Endothelial cell of umbilical vein (primary cell): ENCODE data around the gene ABL1. TPM values are rescaled to one million over a fixed set of nuclear protein-coding genes. Genes with fewer than 3 reads are reported as not detected.

Experiments
- BruUV-seq: library from RNA; stranded (reverse); fragments of 400-500 nt; replicated peaks from 2 replicates; lab custom pipeline; 2021; lab: Mats Ljungman, UMichigan
- CTCF ChIA-PET: fragments of 300-600, 350-600 bp; sonication (Branson Sonifier 250); formaldehyde crosslinking; loops from one replicate; lab custom pipeline; 2021; ENCODE audit warnings: antibody characterized with exemption, inconsistent platforms; lab: Charles Lee
- POLR2A ChIA-PET: fragments of 300-600, 350-600 bp; sonication (Branson Sonifier 250); formaldehyde crosslinking; loops from one replicate; lab custom pipeline; 2021; ENCODE audit warnings: antibody characterized with exemption, inconsistent platforms; lab: Charles Lee
- DNase-seq: peaks from one replicate; pipeline ENCODE4 v3.0.0-alpha.2; 2011; ENCODE audit warnings: low read depth, low spot score
- FAIRE-seq: peaks from 2 replicates; lab custom pipeline; 2011; peaks lifted over from hg19 to GRCh38; lab: Jason Lieb, UNC
- H2AFZ ChIP-seq: 2 replicates; pipeline ENCODE4 v1.6.0; 2012; ENCODE audit warnings: low read depth, low read length, control low read depth, inconsistent platforms
- H3K27ac ChIP-seq: 2 replicates; pipeline ENCODE4 v1.5.1; 2011; ENCODE audit warnings: low read depth, mild to moderate bottlenecking, control low read depth, low read length, moderate library complexity; ENCODE audit not compliant: insufficient read depth
- H3K27me3 ChIP-seq, 2 experiments: 2 replicates each; pipeline versions ENCODE4 v1.6.0 to v1.6.1; 2011; ENCODE audit warnings: low read length in 2 of 2, mixed read lengths in 1 of 2; ENCODE audit not compliant: control insufficient read depth in 2 of 2, insufficient read depth in 2 of 2
- H3K36me3 ChIP-seq, 2 experiments: 2 replicates in 1 of 2; 3 replicates in 1 of 2; pipeline ENCODE4 v1.5.1; 2011; ENCODE audit warnings: low read length in 2 of 2, mild to moderate bottlenecking in 1 of 2, moderate library complexity in 1 of 2; ENCODE audit not compliant: control insufficient read depth in 2 of 2, insufficient read depth in 2 of 2; ENCODE audit errors: extremely low read depth in 1 of 2
- H3K4me1 ChIP-seq: 3 replicates; pipeline ENCODE4 v1.5.1; 2011; ENCODE audit warnings: mild to moderate bottlenecking, low read length; ENCODE audit not compliant: control insufficient read depth, insufficient read depth; ENCODE audit errors: extremely low read depth
- H3K4me2 ChIP-seq: 2 replicates; pipeline ENCODE4 v1.6.1; 2011; ENCODE audit warnings: low read length, control low read depth, mixed read lengths; ENCODE audit not compliant: insufficient read depth
- H3K4me3 ChIP-seq, 3 experiments: fragments of 200-600 bp in 1 of 3; sonication (generic), shearing (Covaris generic) in 1 of 3; replicated peaks in 1 of 3; 2 replicates each; pipeline ENCODE4 v1.5.1; 2011 to 2016; ENCODE audit warnings: control low read depth in 3 of 3, low read length in 3 of 3, mild to moderate bottlenecking in 2 of 3, inconsistent platforms in 1 of 3, low read depth in 1 of 3, moderate library complexity in 1 of 3; ENCODE audit not compliant: insufficient read depth in 1 of 3
- H3K79me2 ChIP-seq: 2 replicates; pipeline ENCODE4 v1.6.0; 2012; ENCODE audit warnings: low read length, inconsistent platforms; ENCODE audit not compliant: control insufficient read depth, insufficient read depth
- H3K9ac ChIP-seq: replicated peaks from 2 replicates; pipeline ENCODE3; 2011; ENCODE audit warnings: low read length, control low read depth; ENCODE audit not compliant: insufficient read depth; ENCODE audit errors: extremely low read depth
- H3K9me1 ChIP-seq: replicated peaks from 3 replicates; pipeline ENCODE4 v1.6.0; 2011; ENCODE audit warnings: mild to moderate bottlenecking, low read length; ENCODE audit not compliant: control insufficient read depth, insufficient read depth; ENCODE audit errors: extremely low read depth
- H3K9me3 ChIP-seq: replicated peaks from 2 replicates; pipeline ENCODE4 v1.5.1; 2012; ENCODE audit warnings: low read length, inconsistent platforms; ENCODE audit not compliant: control insufficient read depth, insufficient read depth
- H4K20me1 ChIP-seq: replicated peaks from 2 replicates; pipeline ENCODE3; 2011; ENCODE audit warnings: mild to moderate bottlenecking, low read length; ENCODE audit not compliant: control insufficient read depth, insufficient read depth; ENCODE audit errors: extremely low read depth
- CTCF ChIP-seq, 2 donors: IDR thresholded peaks; 1 replicate in 1 of 2; 2 replicates in 1 of 2; pipeline ENCODE4 v1.5.1; 2011; ENCODE audit warnings: low read length in 2 of 2, mild to moderate bottlenecking in 2 of 2, moderate library complexity in 2 of 2, control low read depth in 1 of 2, inconsistent platforms in 1 of 2, low read depth in 1 of 2; ENCODE audit not compliant: insufficient read depth in 1 of 2; ENCODE audit errors: extremely low read depth in 1 of 2
- EZH2 ChIP-seq: IDR thresholded peaks from 2 replicates; pipeline ENCODE4 v1.6.1; 2012; ENCODE audit warnings: borderline replicate concordance, low read depth, mild to moderate bottlenecking, moderate library complexity, low read length, inconsistent platforms; ENCODE audit not compliant: severe bottlenecking
- FOS ChIP-seq: IDR thresholded peaks from 2 replicates; pipeline ENCODE4 v1.6.1; 2011; ENCODE audit warnings: mild to moderate bottlenecking, low read length, moderate library complexity, borderline replicate concordance; ENCODE audit not compliant: insufficient read depth
- GATA2 ChIP-seq: IDR thresholded peaks from 2 replicates; pipeline ENCODE4 v1.7.0; 2011; ENCODE audit warnings: low read depth, mild to moderate bottlenecking, moderate library complexity, mixed read lengths, low read length; ENCODE audit not compliant: insufficient read length, insufficient read depth
- JUN ChIP-seq: IDR thresholded peaks from 2 replicates; pipeline ENCODE4 v1.6.1; 2011; ENCODE audit warnings: borderline replicate concordance, low read depth; ENCODE audit not compliant: insufficient read length, insufficient read depth
- MAX ChIP-seq: IDR thresholded peaks from 2 replicates; pipeline ENCODE4 v1.6.1; 2011; ENCODE audit not compliant: insufficient read depth, insufficient read length
- MYC ChIP-seq: IDR thresholded peaks from one replicate; pipeline ENCODE4 v1.6.1; 2011; ENCODE audit warnings: mild to moderate bottlenecking, low read depth, low read length
- POLR2A ChIP-seq: IDR thresholded peaks from 2 replicates; pipeline ENCODE4 v1.6.1; 2012; ENCODE audit warnings: low read depth, mild to moderate bottlenecking, control low read depth, low read length
- POLR2AphosphoS5 ChIP-seq: IDR thresholded peaks from 2 replicates; pipeline ENCODE4 v1.6.1; 2012; ENCODE audit warnings: low read depth, mild to moderate bottlenecking, control low read depth, low read length, moderate library complexity; ENCODE audit not compliant: insufficient read depth
- dilution Hi-C: fragments of 300-500 bp; cut with MboI; formaldehyde crosslinking; loops from one replicate; pipeline ENCODE4 v1.15.0; 2019; ENCODE audit warnings: low sequenced_read_pairs; ENCODE audit not compliant: extremely low pct_ligation_motif_present
- intact Hi-C: fragments of 100-400 bp; cut with micrococcal nuclease; formaldehyde crosslinking; loops from one replicate; pipeline ENCODE4 v1.10.0; 2022
- polyA plus RNA-seq, 4 experiments: library from polyadenylated mRNA; depleted of rRNA in 3 of 4; stranded (reverse) in 3 of 4; unstranded in 1 of 4; fragments of >200 nt; gene quantifications; 2 replicates each; pipeline versions ENCODE4 v1.2.1 to v1.2.3, GENCODE V29; 2011 to 2012; ENCODE audit warnings: missing spikeins in 1 of 4
- total RNA-seq: library from RNA; stranded (reverse); gene quantifications from 2 replicates; pipeline ENCODE4 v1.2.3, GENCODE V29; 2021

The ABL1 gene
- total and polyA plus RNA-seq, 2 donors (not counting 3 experiments of a cell fraction or from before 2014, with no cell fraction given): 32.1 to 87.1 TPM

- Histone ChIP-seq H3K4me2 (no peak overlapping the region), H3K9me1 (no peaks in the 10 kb centered on the region), H3K4me3 (no peak overlapping the region), H3K27ac (no peak overlapping the region), H3K79me2 (no peaks in the 10 kb centered on the region), H3K9me3 (no peaks in the 10 kb centered on the region), H3K4me1 (no peaks in the 10 kb centered on the region), H3K36me3 (no peaks in the 10 kb centered on the region), H2AFZ (no peak overlapping the region), H3K9ac (no peak overlapping the region), H4K20me1 (no peaks in the 10 kb centered on the region), H3K27me3 (peaks cover 0 to 4% of the 10 kb centered on the region in 2 experiments)
- intact Hi-C loops: no loop called here
- CTCF ChIA-PET: no interaction called here
- BruUV-seq: no TSS peak
- dilution Hi-C loops: no loop called here
- TF ChIP-seq MAX (no peak), GATA2 (no peak), POLR2A (no peak), EZH2 (no peak), JUN (no peak), FOS (no peak), CTCF (IDR thresholded peaks at IDR 0.05; ENCODE audit: extremely low read depth in 1 of 2, insufficient read depth in 1 of 2, low read depth in 1 of 2, low read length in 2 of 2) (no peak), POLR2AphosphoS5 (no peak), MYC (no peak)
- no peak for DNase-seq
- POLR2A ChIA-PET: no interaction called here
- FAIRE-seq: no peak
Measured at GRCh38 chr9:130914417-130915095, 79.5 kb downstream of the ABL1 start.
